ENCODE measurements around the gene SMCO3.
A peak's percentile ranks its signal among the peaks of the same experiment; 100 is the strongest.
"Not testable (repeated sequence)": the region's sequence is repeated elsewhere in the genome, so short reads cannot be mapped to it uniquely, and the experiment has no call there.

Gene SMCO3

DNA sequence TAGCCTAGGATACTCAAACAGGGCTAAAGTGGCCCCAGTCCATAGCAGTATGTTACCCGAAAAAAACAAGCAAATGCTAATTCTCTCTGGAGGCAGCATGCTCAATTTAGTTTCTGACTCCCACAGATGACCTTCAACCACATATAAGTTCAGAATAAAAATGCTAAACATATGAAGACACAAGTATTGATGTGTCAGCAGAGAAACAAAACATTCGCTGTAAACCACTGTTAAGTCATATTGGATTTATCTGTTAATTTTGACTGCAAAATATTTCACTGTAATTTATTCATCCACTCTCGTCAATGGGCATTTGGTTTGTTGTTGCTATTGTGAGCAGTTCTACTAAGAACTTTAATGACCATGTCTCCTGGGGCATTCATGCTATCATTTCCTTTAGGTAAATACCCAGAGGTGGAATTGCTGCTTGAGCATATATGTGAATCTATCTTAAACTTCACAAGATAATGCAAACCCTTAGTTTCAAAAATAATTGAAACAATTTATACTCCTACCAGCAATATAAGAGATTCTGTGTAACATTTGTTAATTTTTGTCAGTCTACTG is 47.2 kb downstream of the SMCO3 start:
- H3K4me1 ChIP-seq (ENCODE audit: insufficient read depth, low read length), result peaks cover 8% of the 10 kb centered on the region
- peaks cover 7% of the 10 kb centered on the region; the same call in 1 of the 2 replicates for H3K36me3 ChIP-seq (ENCODE audit: insufficient read depth, low read length)
- H3K27ac ChIP-seq (ENCODE audit: low read depth, low read length), result no peak overlapping the region
- WGBS, result 100% methylated on average over 2 of the region's 3 CpGs
- no peaks in the 10 kb centered on the region; the same call in 1 of the 2 replicates for H3K9me3 ChIP-seq (ENCODE audit: insufficient read depth, low read depth, low read length)
- no peak overlapping the region for H3K4me3 ChIP-seq (ENCODE audit: low read length)
- no peak overlapping the region for H3K9ac ChIP-seq (ENCODE audit: low read depth, low read length)
- no peaks in the 10 kb centered on the region for H3K27me3 ChIP-seq (ENCODE audit: insufficient read depth, low read length)

- H3K27me3 ChIP-seq (ENCODE audit: insufficient read depth, low read length); H3K4me1 ChIP-seq (ENCODE audit: insufficient read depth, low read length); H3K4me3 ChIP-seq (ENCODE audit: low read length); H3K9ac ChIP-seq (ENCODE audit: low read depth, low read length); H3K9me3 ChIP-seq (ENCODE audit: insufficient read depth, low read depth, low read length); H3K36me3 ChIP-seq (ENCODE audit: insufficient read depth, low read length); H3K27ac ChIP-seq (ENCODE audit: low read depth, low read length): not testable (repeated sequence)
- 86% methylated on average over 3 of the region's 3 CpGs for WGBS
Observed at GRCh38 chr12:14766020-14766419, 48.0 kb downstream of the SMCO3 start.

DNA sequence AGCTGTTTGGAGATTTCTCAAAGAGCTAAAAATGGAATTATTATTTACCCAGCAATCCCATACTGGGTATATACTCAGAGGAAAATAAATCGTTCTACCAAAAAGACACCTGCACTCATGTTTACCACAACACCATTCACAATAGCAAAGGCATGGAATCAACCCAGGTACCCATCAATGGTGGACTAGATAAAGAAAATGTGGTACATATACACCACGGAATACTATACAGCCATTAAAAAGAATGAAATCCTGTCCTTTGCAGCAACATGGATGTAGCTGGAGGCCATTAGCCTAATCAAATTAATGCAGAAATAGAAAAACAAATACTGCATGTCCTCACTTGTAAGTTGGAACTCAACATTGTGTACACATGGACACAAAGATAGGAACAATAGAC is 48.6 kb downstream of the SMCO3 start:
- Histone ChIP-seq H3K36me3 (ENCODE audit: insufficient read depth, low read length) (peaks cover 7% of the 10 kb centered on the region; the same call in 1 of the 2 replicates), H3K27ac (ENCODE audit: low read depth, low read length) (no peak overlapping the region), H3K27me3 (ENCODE audit: insufficient read depth, low read length) (no peaks in the 10 kb centered on the region), H3K9ac (ENCODE audit: low read depth, low read length) (no peak overlapping the region), H3K4me1 (ENCODE audit: insufficient read depth, low read length) (peaks cover 7% of the 10 kb centered on the region; the same call in 1 of the 2 replicates), H3K9me3 (ENCODE audit: insufficient read depth, low read depth, low read length) (peaks cover 3% of the 10 kb centered on the region; the same call in 1 of the 2 replicates), H3K4me3 (ENCODE audit: low read length) (no peak overlapping the region)
- 100% methylated on average over 2 of the region's 2 CpGs for WGBS

- not testable (repeated sequence) for H3K4me3 ChIP-seq (ENCODE audit: low read length); H3K4me1 ChIP-seq (ENCODE audit: insufficient read depth, low read length); H3K9ac ChIP-seq (ENCODE audit: low read depth, low read length); H3K9me3 ChIP-seq (ENCODE audit: insufficient read depth, low read depth, low read length); H3K36me3 ChIP-seq (ENCODE audit: insufficient read depth, low read length); H3K27me3 ChIP-seq (ENCODE audit: insufficient read depth, low read length); H3K27ac ChIP-seq (ENCODE audit: low read depth, low read length)
- WGBS, result 93% methylated on average over 6 of the region's 6 CpGs
Observed at GRCh38 chr12:14759711-14760280, 54.2 kb downstream of the SMCO3 start.

DNA sequence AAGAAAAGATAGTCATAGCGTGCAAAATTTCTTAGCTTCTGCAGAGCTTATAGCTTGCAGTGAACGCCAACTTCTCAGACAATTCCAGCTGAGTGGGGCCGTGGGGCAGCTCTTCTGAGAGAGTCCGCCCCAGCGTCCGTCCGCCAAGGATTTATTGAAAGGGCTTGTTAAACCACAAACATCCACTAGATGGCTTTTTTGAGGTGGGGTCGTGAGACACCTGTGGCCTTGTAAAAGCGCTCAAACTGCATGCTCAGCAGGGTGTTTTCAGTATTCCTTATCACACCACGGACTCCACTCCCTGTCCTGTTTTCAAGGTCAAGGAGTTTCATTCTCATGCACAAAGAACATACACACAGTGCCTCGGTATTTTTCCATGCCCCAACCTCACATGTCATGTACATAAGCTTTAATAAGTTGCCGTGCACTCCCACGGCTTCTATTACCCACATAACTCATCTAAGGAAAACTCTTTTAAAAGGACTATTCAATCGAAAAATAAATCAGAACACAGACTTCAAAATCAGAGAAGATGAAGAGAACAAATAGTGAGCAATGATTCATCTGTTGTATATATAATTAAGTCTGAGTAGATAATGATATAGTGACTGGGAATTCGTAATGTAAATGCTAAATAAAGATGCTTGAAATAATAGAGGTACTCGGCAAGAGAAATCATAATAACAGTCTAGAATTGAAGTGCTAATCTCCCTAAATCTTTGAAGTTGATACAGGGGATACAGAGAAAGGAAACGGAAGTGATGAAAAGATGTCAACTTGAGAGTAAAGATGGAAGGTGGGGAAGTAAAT is 57.4 kb downstream of the SMCO3 start:
- 50% methylated on average over 17 of the region's 17 CpGs for WGBS
- no peaks in the 10 kb centered on the region for H3K27me3 ChIP-seq (ENCODE audit: insufficient read depth, low read length)

More for the DNA sequence above, 57.4 kb downstream of the SMCO3 start:
- Histone ChIP-seq H3K27ac (ENCODE audit: low read depth, low read length) (no peak overlapping the region), H3K4me3 (ENCODE audit: low read length) (peak overlapping the region; percentile 26), H3K9me3 (ENCODE audit: insufficient read depth, low read depth, low read length) (0 out of 2 replicates have a peak, but pooled peaks cover 6% of the 10 kb centered on the region), H3K36me3 (ENCODE audit: insufficient read depth, low read length) (no peaks in the 10 kb centered on the region), H3K9ac (ENCODE audit: low read depth, low read length) (no peak overlapping the region), H3K4me1 (ENCODE audit: insufficient read depth, low read length) (peaks cover 7% of the 10 kb centered on the region; the same call in 1 of the 2 replicates)
